K562 (cell line): ENCODE data around the gene ZKSCAN5. TPM values are rescaled to one million over a fixed set of nuclear protein-coding genes. Genes with fewer than 3 reads are reported as not detected.
A peak's percentile ranks its signal among the peaks of the same experiment; 100 is the strongest.

Experiments used
- ARID1B ChIP-seq: fragments of 450-650 bp; IDR thresholded peaks from 2 replicates; pipeline ENCODE4 v1.6.1; 2016; ENCODE audit warnings: antibody characterized with exemption, mild to moderate bottlenecking, inconsistent platforms
- CEBPZ ChIP-seq: fragments of 150-350 bp; IDR thresholded peaks from 2 replicates; pipeline ENCODE4 v1.6.1; 2014; ENCODE audit warnings: low read depth, mild to moderate bottlenecking, low read length, borderline replicate concordance
- CTCF ChIP-seq, 3 experiments: IDR thresholded peaks in 2 of 3; conservative IDR thresholded peaks in 1 of 3; 2 replicates each; pipeline ENCODE4 v1.5.1; 2011 to 2012; ENCODE audit warnings: low read length in 3 of 3, mild to moderate bottlenecking in 3 of 3, control low read depth in 2 of 3, improper control_type of control experiment in 1 of 3, inconsistent platforms in 1 of 3, low read depth in 1 of 3, mixed read lengths in 1 of 3, moderate library complexity in 1 of 3; ENCODE audit not compliant: insufficient read depth in 2 of 3
- EWSR1 ChIP-seq: fragments of 450-650 bp; IDR thresholded peaks from 2 replicates; pipeline ENCODE4 v1.6.1; 2018; ENCODE audit warnings: borderline replicate concordance, mild to moderate bottlenecking, low read depth, moderate library complexity; ENCODE audit not compliant: partially characterized antibody
- FOSL1 ChIP-seq: fragments of 200-800 bp; sonication (Bioruptor generic); conservative IDR thresholded peaks from 2 replicates; pipeline ENCODE4 v1.6.1; 2016; ENCODE audit warnings: missing genetic modification characterization, missing compliant biosample characterization
- GABPA ChIP-seq: fragments of 200-800 bp; sonication (Bioruptor generic); conservative IDR thresholded peaks from 2 replicates; pipeline ENCODE4 v1.6.1; 2016; ENCODE audit warnings: low read depth, missing genetic modification characterization, missing compliant biosample characterization
- KLF10 ChIP-seq: fragments of 250-450 bp; sonication (Bioruptor Pico); IDR thresholded peaks from 2 replicates; pipeline ENCODE4 v1.6.1; 2021; ENCODE audit warnings: matching md5 sums
- LARP7 ChIP-seq: fragments of 450-650 bp; IDR thresholded peaks from 2 replicates; pipeline ENCODE4 v1.6.1; 2016
- POLR2G ChIP-seq: fragments of 200-400 bp; formaldehyde crosslinking; IDR thresholded peaks from 2 replicates; pipeline ENCODE4 v1.6.1; 2017; ENCODE audit warnings: low read depth, mild to moderate bottlenecking, antibody characterized with exemption, low read length, moderate library complexity
- PREB ChIP-seq: sonication (generic); formaldehyde crosslinking; IDR thresholded peaks from 2 replicates; pipeline ENCODE4 v1.8.1; 2023; ENCODE audit warnings: mild to moderate bottlenecking, missing genetic modification reagents
- RFX5 ChIP-seq: IDR thresholded peaks from 2 replicates; pipeline ENCODE4 v1.6.1; 2011; ENCODE audit warnings: low read depth, mild to moderate bottlenecking, improper control_type of control experiment, low read length
- TGIF2 ChIP-seq: sonication (generic); formaldehyde crosslinking; IDR thresholded peaks from 2 replicates; pipeline ENCODE4 v1.8.1; 2022; ENCODE audit warnings: mild to moderate bottlenecking, missing genetic modification reagents, moderate library complexity
- USF1 ChIP-seq: sonication (generic); formaldehyde crosslinking; IDR thresholded peaks from 2 replicates; pipeline ENCODE4 v1.9.0; 2022; ENCODE audit warnings: mild to moderate bottlenecking, missing genetic modification reagents
- ZBTB2 ChIP-seq: fragments of 450-650 bp; IDR thresholded peaks from 2 replicates; pipeline ENCODE4 v1.6.1; 2016; ENCODE audit warnings: antibody characterized with exemption
- ZNF239 ChIP-seq: fragments of 250-450 bp; sonication (Bioruptor Pico); IDR thresholded peaks from 2 replicates; pipeline ENCODE4 v1.4.0; 2020; ENCODE audit warnings: mild to moderate bottlenecking
- polyA plus RNA-seq, 8 experiments: library from polyadenylated mRNA; depleted of rRNA in 4 of 8; stranded (reverse) in 5 of 8; unstranded in 3 of 8; fragments of >200 nt; fragmentation: Nextera tagmentation in 2 of 8; fragmentation: Illumina TruSeq in 1 of 8; extraction: Ambion mirVana in 2 of 8; extraction: Trizol in 1 of 8; gene quantifications; 2 replicates each; pipeline versions ENCODE4 v1.2.1 to v1.2.3, GENCODE V29; 2011 to 2014; ENCODE audit warnings: inconsistent platforms in 1 of 8, missing spikeins in 1 of 8
- total RNA-seq, 7 experiments: library from RNA; depleted of rRNA in 6 of 7; stranded (reverse); fragments of >200 nt in 6 of 7; fragmentation: Illumina TruSeq in 2 of 7; extraction: Trizol in 2 of 7; gene quantifications; 2 replicates each; pipeline versions ENCODE4 v1.2.1 to v1.2.3, GENCODE V29; 2011 to 2021; ENCODE audit warnings: low replicate concordance in 1 of 7

Gene ZKSCAN5
- total and polyA plus RNA-seq, 9 of the 15 experiments (the other 6 are each of a cell fraction or from before 2014, with no cell fraction given): 4.2 to 19.0 (median 15.0) TPM

GRCh38 chr7:99499721-99500636 is 4.5 kb upstream of the ZKSCAN5 start, which contains the start of gene ZNF394 (continued):
- TF ChIP-seq RFX5 (no peak), ARID1B (no peak), POLR2G (peak; percentile 91), ZNF239 (no peak), ZBTB2 (no peak), FOSL1 (tag) (peak; percentile 57), PREB (CRISPR knock-in tag) (no peak), CEBPZ (no peak), KLF10 (CRISPR knock-in tag) (no peak), GABPA (tag) (peak; percentile 99), TGIF2 (CRISPR knock-in tag) (no peak), USF1 (peak; percentile 41; the same call in 1 of the 2 replicates), CTCF (IDR thresholded peaks at IDR 0.05 in 2 of 3, conservative IDR thresholded peaks at IDR 0.05 in 1 of 3; ENCODE audit: insufficient read depth in 2 of 3, low read depth in 1 of 3, low read length in 3 of 3) (0 out of 6 replicates have a peak, but pooled peaks of 1 of the 3 experiments have one; percentile 8), EWSR1 (no peak), LARP7 (peak; percentile 13; the same call in 1 of the 2 replicates)
